Measurements from ENCODE around the gene AUP1.

- no peak for TF ChIP-seq POLR2A (IDR thresholded peaks at IDR 0.05)
- TF ChIP-seq CTCF (IDR thresholded peaks at IDR 0.05) = no peak
These were observed 42.8 kb upstream of the AUP1 start for GRCh38 chr2:74572178-74572925.

All from thyroid gland (tissue), 4 donors.